COLO668 (cell line): ENCODE results near the gene AHNAK.
A peak's percentile ranks its signal among the peaks of the same experiment; 100 is the strongest.

ENCODE experiments used
- DNase-seq: peaks from one replicate; lab custom pipeline; 2025; ENCODE audit not compliant: unreplicated experiment; lab: John Stamatoyannopoulos, UW

Gene AHNAK

DNA sequence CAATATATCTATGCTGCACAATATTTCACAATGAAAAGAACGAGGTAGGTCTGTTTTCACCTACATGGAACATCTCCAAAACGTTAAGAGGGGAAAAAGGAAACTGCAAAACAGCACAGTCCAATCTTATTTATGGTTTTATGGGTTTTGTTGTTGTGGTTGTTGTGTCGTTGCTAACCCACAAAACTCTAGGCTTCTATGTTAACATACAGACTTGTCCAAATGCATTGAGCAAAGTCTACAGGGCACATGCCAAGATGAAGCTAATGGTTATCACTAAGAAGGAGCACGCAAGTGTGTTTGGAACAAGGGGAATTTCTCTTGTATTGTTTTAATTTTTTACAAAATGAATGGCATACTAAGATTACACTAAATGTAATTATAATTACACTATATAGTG lies 48.6 kb downstream of the AHNAK start:
- no peak for DNase-seq

DNA sequence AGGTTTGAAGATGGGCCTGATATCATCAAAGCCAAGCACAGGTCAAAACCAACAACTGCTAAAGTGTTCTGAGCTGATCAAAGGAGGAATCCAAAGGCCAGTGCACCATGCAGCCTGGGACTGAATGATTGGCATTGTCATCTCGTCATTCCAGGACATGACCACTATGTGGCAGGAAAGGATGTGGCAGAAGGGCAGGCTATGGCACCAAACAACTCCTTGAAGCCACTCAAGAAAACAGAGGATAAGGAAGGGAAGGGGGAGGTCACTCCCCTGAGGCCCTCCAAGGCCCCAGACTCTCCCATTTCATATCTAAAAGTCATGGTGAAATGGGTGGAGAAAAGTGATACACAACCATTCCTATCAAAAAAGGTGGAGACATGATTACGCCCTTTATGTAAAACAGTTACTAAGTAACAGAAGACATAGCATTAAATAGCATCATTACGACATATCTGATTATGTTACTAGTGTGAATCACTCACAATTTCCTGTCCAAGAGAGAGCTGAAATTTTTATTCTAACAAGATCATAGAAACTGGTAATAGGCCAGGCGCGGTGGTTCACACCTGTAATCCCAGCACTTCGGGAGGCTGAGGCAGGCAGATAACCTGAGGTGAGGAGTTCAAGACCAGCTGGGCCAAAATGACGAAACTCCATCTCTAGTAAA lies 49.3 kb downstream of the AHNAK start:
- DNase-seq, result peak; percentile 17

DNA sequence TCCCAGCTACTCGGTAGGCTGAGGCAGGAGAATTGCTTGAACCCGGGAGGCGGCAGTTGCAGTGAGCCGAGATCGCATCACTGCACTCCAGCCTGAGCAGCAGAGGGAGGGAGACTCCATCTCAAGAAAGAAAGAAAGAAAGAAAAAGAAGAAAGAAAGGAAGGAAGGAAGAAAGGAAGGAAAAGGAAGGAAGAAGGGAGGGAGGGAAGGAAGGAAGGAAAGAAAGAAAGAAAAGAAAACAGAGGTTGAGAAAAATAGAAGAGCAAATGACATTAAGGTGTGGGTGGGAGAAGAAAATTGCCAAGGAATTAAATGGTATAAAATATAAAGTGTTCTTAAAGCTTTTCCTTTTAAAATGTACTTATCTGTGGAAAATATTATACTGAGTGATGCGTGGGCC lies 49.9 kb downstream of the AHNAK start:
- DNase-seq, result no peak

DNA sequence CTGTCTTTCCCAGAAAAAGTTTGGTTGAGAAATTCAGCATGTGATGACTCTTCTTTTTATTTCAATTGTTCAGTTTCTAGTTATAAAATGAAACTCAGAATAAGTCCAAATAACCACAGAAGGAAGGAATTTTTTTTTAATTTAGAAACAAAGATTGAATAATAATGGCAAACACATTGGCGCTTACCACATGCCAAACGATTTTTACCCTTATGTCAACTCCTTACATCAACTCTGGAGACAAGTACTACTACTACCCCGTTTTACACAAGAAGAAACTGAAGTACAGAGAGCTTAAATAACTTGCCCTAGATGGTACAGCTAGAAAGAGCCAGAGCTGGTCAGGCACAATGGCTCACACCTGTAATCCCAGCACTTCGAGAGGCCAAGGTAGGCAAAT lies 52.4 kb downstream of the AHNAK start:
- DNase-seq, result no peak

DNA sequence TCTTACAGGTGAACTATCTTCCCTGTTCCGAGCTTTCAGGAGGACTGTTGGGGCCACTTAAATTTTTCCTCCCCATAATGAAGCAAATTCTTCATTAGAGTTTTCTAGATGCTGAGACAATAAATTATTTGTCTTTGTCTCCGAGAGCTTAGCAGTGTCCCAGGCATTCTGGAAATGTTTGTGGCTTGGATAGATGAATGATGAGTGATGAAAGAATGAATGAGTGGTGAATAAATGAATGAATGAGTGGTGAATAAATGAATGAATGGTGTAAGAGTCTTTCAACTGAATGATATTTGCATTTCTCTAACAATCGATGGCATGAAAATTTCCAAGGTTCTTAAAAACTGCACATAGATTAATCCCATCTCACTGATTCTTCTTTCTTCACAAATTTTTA lies 52.8 kb downstream of the AHNAK start:
- DNase-seq, result no peak

DNA sequence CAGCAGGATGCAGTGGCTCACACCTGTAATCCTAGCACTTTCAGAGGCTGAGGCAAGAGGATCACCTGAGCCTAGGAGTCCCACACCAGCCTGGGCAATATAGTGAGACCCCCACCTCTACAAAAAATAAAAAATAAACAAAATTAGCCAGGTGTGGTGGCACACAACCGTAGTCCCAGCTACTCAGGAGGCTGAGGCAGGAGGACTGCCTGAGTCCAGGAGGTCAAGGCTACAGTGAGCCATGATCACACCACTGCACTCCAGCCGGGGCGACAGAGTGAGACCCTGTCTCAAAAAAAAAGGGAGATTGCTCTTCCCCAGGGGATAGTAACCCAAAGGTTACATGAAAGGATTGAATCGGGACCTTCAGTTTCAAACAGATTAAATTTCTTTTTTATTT lies 54.0 kb downstream of the AHNAK start:
- DNase-seq, result no peak

DNA sequence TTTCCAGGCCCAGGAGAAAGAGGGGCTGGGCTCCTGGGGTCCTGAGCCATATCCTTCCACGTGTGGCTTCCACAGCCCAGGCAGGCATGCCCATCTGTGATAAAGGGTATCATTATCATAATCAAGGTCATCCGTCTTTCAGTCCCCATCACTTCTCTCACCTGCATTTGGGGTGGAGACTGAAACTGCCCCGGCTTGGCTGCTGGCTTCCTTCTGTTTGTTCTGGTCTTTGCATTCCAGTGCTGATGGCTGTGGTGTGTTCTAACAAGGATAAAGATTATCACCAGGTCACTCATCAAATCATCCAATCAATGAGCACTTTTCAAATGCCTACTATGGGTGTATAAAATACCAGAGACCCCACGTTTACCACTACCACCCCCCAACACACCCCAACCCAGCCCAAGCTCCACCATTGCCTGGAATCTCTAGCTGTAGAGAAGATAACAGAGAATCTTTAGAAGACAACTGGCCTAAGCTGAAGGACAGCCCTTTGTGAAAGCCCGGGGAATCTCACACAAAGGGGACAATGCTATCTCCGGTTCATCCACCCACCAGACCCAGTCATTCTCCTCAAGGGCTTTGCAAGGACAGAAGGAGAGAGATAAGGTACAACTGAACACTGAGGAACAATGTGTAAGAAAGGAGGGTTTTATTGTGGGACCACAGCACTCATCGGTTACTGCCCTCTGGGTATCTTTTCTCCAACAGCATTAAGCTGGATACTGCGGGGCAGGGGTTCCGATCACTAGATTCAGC lies 54.9 kb downstream of the AHNAK start:
- DNase-seq, result no peak

DNA sequence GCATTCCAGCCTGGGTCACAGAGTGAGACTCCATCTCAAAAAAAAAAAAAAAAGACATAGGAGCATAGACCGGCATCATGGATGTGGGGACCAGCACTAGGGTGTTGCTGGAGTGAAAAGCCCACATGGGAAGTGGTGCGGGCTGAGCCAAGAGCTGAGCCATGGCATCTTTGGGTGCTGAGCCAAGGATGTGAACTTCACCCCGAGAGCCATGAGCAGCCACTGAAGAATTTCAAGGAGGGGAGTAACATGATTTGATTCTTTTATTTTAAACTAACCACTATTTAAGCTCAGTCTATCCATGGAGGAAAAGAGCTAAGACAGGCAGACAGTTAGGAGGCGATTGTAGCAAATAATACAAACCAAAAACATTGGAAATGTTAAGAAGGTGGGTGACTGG lies 57.4 kb downstream of the AHNAK start:
- DNase-seq, result no peak

DNA sequence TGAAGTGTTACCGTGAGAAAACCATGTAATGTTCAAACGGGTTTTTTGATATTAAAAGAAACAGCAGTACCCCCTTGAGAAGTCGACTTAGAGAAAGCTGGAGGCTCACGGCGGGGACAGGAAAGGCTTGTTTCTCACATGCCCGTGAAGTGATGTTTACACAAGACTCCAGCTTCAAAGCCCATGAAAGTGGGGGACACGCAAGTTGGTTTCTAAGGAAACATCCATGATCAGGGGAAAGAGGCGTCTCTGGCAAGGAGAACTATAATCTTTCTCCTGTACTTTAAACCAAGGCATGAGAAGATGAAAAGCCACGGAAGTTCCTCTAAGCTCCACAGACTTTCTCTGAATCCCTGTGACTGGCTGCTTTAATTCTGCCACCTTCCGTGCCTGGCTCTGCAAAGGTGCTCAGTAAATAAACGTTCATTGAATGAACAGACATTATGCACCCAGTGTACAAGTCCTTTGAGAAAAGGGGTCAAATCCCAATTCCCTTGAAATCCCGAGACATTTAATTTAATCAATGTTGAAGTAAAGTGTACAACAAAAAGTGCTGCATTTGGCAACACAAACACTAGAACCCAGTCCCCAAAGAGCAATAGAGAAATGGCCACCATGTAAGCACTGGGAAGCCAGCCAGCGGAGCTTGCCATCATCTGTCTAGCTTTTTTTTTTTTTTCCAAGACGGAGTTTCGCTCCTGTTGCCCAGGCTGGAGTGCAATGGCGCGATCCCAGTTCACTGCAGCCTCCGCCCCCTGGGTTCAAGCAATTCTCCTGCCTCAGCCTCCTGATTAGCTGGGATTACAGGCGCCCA lies 58.7 kb downstream of the AHNAK start:
- DNase-seq, result no peak

DNA sequence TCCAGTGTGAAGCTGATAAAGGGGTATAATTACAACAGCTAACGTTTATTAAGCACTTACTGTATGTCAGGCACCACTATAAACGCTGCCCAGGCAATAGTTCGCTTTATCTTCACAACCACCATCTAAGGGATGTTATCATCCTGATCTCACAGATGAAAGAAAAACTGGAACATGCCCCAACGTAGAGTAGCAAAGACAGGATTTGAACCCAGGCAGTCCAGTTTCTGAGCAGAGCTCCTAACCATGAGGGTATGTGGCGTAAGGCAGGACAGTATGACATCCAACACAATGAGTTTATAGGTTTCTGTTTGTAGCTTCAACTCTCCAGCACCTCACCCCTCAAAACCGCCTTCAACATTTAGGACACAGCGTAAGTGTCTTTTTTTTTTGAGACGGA lies 59.5 kb downstream of the AHNAK start:
- no peak for DNase-seq

DNA sequence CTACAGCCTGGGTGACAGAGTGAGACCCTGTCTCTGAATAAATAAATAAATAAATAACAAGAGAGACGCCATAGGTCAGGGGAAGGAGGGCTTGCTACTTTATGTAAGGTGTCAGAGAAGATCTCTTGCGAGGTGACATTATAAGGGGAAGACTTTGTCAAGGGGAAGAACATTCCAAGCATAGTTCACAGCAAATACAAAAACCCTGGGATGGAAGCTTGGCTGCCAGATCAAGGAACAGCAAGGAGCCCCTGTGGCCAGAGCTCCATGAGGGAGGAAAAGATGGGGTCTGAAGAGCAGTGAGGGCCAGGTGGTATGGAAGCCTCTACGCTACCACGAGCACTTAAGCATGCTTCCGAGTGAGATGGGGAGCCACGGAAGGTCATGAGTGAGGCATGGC lies 62.3 kb downstream of the AHNAK start:
- no peak for DNase-seq

DNA sequence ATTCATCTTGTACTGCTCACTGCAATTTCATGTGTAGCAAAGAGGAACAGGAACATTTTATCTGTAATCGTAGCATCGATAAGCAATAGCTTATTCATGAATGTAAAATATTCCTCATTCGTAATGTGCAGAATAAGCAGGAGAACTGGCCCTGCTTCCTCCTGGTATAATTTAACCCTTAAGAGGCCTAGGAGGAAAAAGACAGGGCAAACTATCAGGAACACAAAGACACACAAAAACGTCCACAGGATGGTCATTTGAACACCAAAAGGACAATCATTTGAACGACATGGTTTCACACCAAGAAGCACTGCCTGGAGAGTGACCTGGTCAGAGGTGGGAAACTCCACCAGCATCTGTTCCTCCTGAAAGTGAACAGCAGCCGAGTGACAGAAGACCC lies 63.9 kb downstream of the AHNAK start:
- no peak for DNase-seq

DNA sequence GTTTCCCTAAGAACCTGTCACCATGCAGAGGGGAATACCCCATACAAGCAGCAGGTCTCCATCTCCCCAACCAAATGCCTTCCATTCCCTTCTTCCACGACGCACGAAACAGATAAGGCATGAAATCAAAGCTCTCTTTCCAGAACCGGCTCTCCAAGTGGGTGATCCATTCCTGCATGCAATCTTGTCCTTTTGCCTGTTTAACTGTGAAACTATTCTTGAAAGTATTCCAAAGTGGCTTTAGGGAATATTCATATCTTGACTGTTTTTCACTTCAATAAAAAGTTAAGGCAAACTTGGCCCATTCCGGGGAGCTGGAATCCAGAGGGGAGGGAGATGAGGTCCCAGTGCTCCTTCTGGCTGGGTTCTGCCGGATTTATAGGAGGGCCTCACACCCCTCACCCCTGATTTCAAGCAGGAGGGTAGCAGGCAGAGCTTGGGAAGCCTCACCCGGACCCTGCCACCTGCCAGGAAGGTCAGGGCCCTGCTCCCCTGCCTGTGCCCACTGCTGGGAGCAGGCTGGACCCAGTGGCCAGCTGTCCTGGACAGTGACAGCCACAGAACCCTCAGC lies 66.9 kb downstream of the AHNAK start:
- no peak for DNase-seq

DNA sequence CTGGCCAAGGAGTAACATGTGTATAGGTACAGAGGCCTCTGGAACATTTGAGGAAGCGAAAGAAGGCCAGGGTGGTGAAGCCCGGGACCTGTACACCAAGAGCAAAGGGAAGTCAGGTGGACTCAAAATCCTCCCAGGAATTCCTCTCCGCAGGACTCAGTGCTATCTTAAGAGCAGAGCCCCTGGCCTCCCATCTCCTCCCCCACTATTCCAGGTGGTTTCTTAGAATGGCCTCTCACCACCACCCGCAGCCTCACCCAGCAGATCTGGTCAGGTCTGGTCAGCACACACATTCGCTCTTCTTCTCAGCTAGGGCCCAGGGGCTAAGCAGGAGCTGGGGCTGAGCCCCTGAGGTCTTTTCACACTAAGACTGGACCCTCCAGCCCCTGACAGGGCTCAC lies 68.7 kb downstream of the AHNAK start:
- no peak for DNase-seq

DNA sequence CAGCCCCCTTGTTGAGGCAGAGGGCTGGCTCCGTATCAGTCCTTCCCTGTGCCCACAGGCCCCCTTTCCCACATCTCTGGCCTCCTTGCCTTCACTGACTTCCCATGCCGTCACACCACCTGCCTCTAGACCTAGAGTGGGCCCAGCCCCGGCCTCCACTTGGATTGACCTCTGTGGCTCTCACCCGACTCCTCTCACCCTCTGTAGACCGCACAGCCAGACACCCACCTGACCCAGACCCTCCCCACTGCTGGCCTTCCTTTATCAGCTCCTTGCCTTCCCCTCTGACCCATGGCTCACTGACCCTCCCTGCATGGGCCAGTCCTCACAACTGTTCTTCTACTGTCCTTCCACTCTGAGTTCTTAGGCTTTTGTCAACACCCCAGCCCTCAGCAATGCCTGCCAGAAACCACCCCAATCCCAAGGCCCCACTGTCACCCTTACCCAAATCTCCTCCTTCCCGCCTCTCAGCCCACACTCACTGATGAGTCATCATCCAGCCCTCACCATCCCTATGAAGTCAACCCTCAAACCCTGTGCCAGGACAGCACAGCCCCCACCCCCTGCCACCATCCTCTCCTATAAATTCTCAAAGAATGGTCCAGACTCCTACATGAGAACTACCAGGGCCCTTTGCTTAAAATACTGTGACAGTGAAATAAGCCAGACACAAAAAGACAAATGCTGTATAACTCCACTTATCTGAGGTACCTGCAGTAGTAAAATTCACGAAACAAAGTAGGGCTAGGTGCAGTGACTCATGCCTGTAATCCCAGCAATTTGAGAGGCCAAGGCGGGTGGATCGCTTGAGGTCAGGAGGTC lies 74.3 kb downstream of the AHNAK start:
- no peak for DNase-seq

DNA sequence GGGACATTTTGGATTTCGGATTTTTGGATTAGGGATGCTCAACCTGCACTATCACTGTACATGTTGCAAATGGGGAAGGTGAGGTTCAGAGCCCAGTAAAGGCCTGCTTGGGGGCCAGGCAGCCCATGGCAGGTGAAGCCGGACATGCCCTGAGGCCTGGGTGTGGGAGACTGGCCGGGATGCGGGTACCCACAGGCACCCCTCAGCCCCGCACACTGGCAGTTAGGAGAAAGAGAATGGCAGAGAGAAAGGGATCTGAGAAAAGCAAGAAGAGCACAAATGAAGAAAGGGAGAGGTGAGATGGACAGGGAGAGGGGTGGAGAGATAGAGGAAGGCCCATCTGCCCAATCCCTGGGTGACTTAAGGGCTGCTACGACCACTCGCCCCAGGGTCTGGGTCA lies 75.0 kb downstream of the AHNAK start:
- no peak for DNase-seq

DNA sequence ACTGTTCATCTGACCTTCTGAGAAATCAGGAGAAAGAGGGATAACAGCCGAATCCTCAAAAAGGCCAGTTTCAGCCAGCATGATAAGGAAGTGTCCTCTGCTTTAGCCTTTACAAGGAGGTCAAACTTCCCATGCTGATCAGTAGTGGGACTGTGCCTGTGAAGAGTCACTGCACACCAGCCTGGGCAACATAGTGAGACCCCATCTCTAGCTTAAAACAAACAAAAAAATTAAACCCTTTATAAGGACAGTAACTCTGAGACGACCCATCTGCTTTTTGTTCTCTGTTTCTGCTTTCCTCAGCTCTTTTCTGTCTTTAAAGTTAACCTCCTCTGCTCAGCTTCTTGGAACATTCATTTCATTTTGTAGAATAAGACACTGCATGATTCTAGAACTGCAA lies 78.0 kb downstream of the AHNAK start:
- DNase-seq, result no peak

DNA sequence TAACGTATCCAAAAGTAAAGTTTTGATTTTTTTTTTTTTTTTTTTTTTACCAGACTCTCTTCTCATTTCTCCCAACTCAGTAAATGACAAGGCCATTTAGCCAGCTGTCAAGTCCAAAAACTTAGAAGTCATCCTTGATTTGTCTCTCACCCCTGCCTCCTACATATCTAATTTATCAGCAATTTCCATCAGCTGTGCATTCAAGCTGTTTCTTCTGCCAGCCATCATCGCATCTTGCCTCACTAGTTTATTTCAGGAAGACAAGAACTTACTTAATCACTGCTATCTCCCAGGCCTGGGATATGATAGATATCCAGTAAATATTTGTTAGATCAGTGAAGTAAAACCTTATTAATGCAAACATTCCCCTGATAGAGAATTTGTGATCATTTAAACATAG lies 80.2 kb downstream of the AHNAK start:
- no peak for DNase-seq

DNA sequence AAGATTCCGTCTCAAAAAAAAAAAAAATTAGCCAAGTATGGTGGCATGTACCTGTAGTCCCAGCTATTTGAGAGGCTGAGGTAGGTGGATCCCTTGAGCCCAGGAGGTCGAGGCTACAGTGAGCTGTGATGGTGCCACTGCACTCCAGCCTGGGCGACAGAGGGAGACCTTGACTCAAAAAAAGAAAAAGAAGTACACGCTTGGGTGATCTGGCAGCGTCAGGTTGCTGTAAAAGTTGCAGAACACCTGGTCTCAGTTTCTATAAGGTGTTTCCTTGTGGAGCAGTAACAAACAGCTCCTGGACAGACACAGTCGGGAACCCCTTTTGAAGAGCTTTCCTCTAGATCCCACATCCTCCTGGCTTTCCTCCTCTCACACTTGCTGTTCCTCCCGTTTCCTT lies 82.0 kb downstream of the AHNAK start:
- no peak for DNase-seq

DNA sequence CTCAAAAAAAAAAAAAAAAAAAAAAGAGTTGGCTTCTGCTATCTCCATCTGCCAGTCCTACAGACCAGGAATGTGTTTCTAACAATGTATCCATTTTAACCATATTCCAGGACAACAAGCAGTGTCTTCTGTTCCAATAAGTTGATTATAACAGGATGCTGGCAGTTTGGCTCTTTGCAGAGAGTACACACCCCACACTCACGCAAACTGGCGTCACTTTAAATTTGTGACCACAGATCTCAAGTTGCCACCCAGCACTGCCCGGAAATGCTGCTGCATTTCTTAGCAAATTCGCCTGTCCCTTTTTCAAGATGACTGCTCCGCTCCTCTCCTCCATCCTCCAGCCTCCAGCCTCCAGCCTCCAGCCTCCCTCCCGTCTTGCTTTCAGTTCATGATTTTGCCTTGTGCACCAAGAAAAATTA lies 83.5 kb downstream of the AHNAK start:
- DNase-seq, result no peak

DNA sequence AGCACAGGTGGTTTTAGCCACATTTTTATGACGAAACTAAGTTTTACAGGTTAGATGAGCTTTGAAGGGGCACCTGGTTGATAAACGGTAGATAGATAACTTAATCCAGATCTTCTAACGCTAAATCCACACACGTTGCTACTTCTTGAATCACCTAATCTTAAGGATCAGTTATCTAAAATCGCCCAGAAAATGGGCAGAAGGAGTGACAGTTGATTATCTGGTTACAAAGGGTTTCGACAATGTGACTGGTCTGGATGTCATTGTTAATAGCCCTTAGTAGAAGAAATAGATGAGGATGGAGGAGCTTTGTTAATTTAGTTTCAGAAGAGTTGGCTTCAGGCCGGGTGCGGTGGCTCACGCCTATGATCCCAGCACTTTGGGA lies 84.1 kb downstream of the AHNAK start:
- DNase-seq, result no peak
